ENCODE data around the gene MARVELD1. TPM values are rescaled to one million over a fixed set of nuclear protein-coding genes. Genes with fewer than 3 reads are reported as not detected.

The MARVELD1 gene
- total and polyA plus RNA-seq, 2 of the 13 experiments (the other 11 are each of a cell fraction or from before 2014, with no cell fraction given), result not detected

DNA sequence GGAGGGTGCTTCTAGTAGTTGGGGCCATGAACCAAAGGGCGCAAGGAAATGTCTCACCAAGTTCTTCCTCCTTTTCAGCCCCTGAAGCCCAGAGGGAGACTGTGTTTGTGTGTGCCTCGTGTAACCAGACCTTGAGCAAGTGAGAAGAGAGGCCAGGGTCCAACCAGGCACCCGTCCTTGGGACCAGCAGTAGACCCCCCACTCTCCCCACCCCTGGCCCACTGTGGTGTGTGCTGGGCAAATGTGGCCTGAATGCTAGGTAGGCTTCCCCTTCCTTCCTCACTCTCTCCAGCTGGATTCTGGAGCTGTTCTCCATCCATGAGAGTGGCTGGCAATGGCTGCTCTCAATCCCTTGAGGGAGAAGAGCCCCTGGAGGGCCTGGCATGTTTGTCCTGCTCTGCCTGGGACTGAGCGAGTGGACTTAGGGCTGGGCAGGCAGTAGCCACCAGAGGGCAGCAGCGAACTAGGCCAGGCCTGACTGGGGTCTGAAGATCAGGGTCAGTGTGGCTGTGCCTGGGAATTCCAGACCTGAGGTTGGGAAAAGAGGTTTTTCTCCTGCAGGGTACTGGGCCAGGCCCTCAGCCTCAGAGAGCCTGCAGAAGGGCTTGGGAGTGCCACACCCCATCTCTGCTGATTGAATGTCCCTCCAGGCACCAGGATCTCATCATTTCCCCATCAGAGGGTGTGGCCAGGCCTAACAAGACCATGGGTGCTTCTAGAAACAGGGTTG is 45.8 kb downstream of the MARVELD1 start (continued):
- TF ChIP-seq ZNF234 (CRISPR knock-in tag; conservative IDR thresholded peaks at IDR 0.05) (no peak), SMAD9 (CRISPR knock-in tag; IDR thresholded peaks at IDR 0.05) (no peak), HOXA7 (CRISPR knock-in tag; IDR thresholded peaks at IDR 0.05) (no peak), FOXA1 (IDR thresholded peaks at IDR 0.05) (no peak), FOXA1 (CRISPR knock-in tag; IDR thresholded peaks at IDR 0.05) (peak; percentile 88), CENPX (CRISPR knock-in tag; IDR thresholded peaks at IDR 0.05) (no peak), HES4 (CRISPR knock-in tag; IDR thresholded peaks at IDR 0.05; ENCODE audit: borderline replicate concordance) (no peak), MYC (CRISPR knock-in tag; IDR thresholded peaks at IDR 0.05; ENCODE audit: borderline replicate concordance) (no peak; the same call in 1 of the 2 replicates), TCF7 (IDR thresholded peaks at IDR 0.05; ENCODE audit: low read depth) (no peak), KAT8 (CRISPR knock-in tag; IDR thresholded peaks at IDR 0.05) (no peak), MAFF (IDR thresholded peaks at IDR 0.05; ENCODE audit: low read depth, low read length) (no peak), ZNF232 (CRISPR knock-in tag; IDR thresholded peaks at IDR 0.05; ENCODE audit: borderline replicate concordance) (no peak), ZNF678 (CRISPR knock-in tag; IDR thresholded peaks at IDR 0.05) (no peak), ZNF577 (CRISPR knock-in tag; IDR thresholded peaks at IDR 0.05; ENCODE audit: borderline replicate concordance, low read depth) (no peak), GABPA (IDR thresholded peaks at IDR 0.05; ENCODE audit: low read depth, low read length) (no peak), GABPA (CRISPR knock-in tag; IDR thresholded peaks at IDR 0.05; ENCODE audit: low read depth) (no peak), ZNF589 (CRISPR knock-in tag; conservative IDR thresholded peaks at IDR 0.05) (no peak), ZNF709 (CRISPR knock-in tag; IDR thresholded peaks at IDR 0.05) (0 out of 2 replicates have a peak, but pooled peaks have one; percentile 26), ZNF629 (CRISPR knock-in tag; conservative IDR thresholded peaks at IDR 0.05) (no peak), SP4 (CRISPR knock-in tag; IDR thresholded peaks at IDR 0.05) (0 out of 2 replicates have a peak, but pooled peaks have one; percentile 39)
- TF ChIP-seq, protein P1, sequence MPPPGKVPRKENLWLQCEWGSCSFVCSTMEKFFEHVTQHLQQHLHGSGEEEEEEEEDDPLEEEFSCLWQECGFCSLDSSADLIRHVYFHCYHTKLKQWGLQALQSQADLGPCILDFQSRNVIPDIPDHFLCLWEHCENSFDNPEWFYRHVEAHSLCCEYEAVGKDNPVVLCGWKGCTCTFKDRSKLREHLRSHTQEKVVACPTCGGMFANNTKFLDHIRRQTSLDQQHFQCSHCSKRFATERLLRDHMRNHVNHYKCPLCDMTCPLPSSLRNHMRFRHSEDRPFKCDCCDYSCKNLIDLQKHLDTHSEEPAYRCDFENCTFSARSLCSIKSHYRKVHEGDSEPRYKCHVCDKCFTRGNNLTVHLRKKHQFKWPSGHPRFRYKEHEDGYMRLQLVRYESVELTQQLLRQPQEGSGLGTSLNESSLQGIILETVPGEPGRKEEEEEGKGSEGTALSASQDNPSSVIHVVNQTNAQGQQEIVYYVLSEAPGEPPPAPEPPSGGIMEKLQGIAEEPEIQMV (CRISPR knock-in tag; IDR thresholded peaks at IDR 0.05; ENCODE audit: low read depth), result peak; percentile 50; the same call in 1 of the 2 replicates
- TF ChIP-seq, protein P2, sequence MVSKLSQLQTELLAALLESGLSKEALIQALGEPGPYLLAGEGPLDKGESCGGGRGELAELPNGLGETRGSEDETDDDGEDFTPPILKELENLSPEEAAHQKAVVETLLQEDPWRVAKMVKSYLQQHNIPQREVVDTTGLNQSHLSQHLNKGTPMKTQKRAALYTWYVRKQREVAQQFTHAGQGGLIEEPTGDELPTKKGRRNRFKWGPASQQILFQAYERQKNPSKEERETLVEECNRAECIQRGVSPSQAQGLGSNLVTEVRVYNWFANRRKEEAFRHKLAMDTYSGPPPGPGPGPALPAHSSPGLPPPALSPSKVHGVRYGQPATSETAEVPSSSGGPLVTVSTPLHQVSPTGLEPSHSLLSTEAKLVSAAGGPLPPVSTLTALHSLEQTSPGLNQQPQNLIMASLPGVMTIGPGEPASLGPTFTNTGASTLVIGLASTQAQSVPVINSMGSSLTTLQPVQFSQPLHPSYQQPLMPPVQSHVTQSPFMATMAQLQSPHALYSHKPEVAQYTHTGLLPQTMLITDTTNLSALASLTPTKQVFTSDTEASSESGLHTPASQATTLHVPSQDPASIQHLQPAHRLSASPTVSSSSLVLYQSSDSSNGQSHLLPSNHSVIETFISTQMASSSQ (IDR thresholded peaks at IDR 0.05; ENCODE audit: low read depth), result no peak
- TF ChIP-seq, protein P2 (CRISPR knock-in tag; IDR thresholded peaks at IDR 0.05; ENCODE audit: borderline replicate concordance), result no peak
- TF ChIP-seq, protein P3, sequence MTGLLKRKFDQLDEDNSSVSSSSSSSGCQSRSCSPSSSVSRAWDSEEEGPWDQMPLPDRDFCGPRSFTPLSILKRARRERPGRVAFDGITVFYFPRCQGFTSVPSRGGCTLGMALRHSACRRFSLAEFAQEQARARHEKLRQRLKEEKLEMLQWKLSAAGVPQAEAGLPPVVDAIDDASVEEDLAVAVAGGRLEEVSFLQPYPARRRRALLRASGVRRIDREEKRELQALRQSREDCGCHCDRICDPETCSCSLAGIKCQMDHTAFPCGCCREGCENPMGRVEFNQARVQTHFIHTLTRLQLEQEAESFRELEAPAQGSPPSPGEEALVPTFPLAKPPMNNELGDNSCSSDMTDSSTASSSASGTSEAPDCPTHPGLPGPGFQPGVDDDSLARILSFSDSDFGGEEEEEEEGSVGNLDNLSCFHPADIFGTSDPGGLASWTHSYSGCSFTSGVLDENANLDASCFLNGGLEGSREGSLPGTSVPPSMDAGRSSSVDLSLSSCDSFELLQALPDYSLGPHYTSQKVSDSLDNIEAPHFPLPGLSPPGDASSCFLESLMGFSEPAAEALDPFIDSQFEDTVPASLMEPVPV (CRISPR knock-in tag; IDR thresholded peaks at IDR 0.05), result no peak

All from HepG2 (cell line).